RWPE2 (cell line): ENCODE data around the gene HPSE2.

Experiments used
- ATAC-seq: fragments of 200-7000 bp; cut with Tn5 transposase; 3 replicates; pipeline ENCODE4 v1.9.1; 2021; ENCODE audit warnings: low read depth
- DNase-seq: peaks from one replicate; pipeline ENCODE4 v3.0.0-alpha.2; 2020; ENCODE audit warnings: low spot score
- H3K27ac ChIP-seq: fragments of 450-650 bp; 2 replicates; pipeline ENCODE4 v1.5.1; 2017; ENCODE audit warnings: mild to moderate bottlenecking; ENCODE audit not compliant: poor library complexity, severe bottlenecking
- H3K27me3 ChIP-seq: fragments of 250-450 bp; sonication (Bioruptor Pico); 2 replicates; pipeline ENCODE4 v1.5.1; 2021; ENCODE audit warnings: mild to moderate bottlenecking, moderate library complexity; ENCODE audit not compliant: insufficient read depth, poor library complexity, severe bottlenecking
- H3K36me3 ChIP-seq: fragments of 250-450 bp; sonication (Bioruptor Pico); 2 replicates; pipeline ENCODE4 v1.5.1; 2020; ENCODE audit warnings: low read depth, mild to moderate bottlenecking, moderate library complexity
- H3K4me1 ChIP-seq: fragments of 250-450 bp; sonication (Bioruptor Pico); 2 replicates; pipeline ENCODE4 v1.5.1; 2021; ENCODE audit warnings: mild to moderate bottlenecking, moderate library complexity; ENCODE audit not compliant: insufficient read depth, poor library complexity, severe bottlenecking
- H3K4me3 ChIP-seq: fragments of 250-450 bp; sonication (Bioruptor Pico); 2 replicates; pipeline ENCODE4 v1.5.1; 2021; ENCODE audit warnings: mild to moderate bottlenecking, moderate library complexity; ENCODE audit not compliant: severe bottlenecking
- H3K9me3 ChIP-seq: fragments of 250-450 bp; sonication (Bioruptor Pico); 2 replicates; pipeline ENCODE4 v1.5.1; 2021; ENCODE audit warnings: mild to moderate bottlenecking, moderate library complexity; ENCODE audit not compliant: severe bottlenecking
- TF ChIP-seq, protein P1 (sequence below): fragments of 450-650 bp; IDR thresholded peaks from one replicate; pipeline ENCODE4 v1.5.1; 2017; ENCODE audit warnings: mild to moderate bottlenecking, moderate library complexity; ENCODE audit not compliant: poor library complexity, severe bottlenecking

Gene HPSE2

DNA sequence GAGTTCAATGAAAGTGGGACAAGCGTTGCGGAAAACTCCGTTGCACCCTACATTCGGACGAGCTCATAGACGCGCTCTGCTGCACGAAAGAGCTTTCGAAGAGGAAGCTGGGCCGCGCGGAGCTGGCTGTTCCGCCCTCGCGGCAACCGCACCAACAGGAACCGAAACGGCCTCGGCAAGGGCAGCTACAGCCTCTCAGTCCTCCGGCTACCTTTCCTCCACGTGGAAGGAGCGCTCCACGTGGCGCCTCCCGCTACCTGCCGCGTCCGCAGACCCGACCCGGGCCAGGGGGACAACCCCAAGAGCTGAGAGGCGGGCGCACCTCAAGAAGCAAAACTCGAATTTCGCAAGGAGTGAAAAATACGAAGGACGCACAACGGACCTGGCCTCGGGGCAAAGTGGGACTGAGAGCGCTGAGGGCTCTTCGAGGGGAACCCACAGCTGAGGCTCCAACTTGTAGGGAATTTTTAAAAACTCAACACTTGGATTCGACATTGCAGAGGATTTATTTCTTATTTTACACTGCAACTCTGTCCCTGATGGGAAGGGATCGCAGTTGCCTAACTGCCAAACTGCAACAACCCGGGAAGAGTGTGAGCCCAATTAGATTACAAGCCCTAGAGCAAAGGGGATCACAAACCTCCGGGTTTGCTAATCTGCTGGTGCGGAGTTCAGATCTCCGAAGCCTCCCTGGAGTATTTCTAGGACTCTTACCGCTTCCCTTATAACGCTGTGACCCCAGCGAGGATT, 1.4 kb downstream of the HPSE2 start:
- H3K4me3 ChIP-seq, result no peak overlapping the region
- H3K4me1 ChIP-seq, result no peaks in the 10 kb centered on the region
- ATAC-seq (peak; percentile 78), DNase-seq (no peak)
- peaks cover 90% of the 10 kb centered on the region for H3K27me3 ChIP-seq
- H3K27ac ChIP-seq, result no peak overlapping the region
- no peaks in the 10 kb centered on the region for H3K36me3 ChIP-seq
- H3K9me3 ChIP-seq, result no peaks in the 10 kb centered on the region
- TF ChIP-seq, protein P1, sequence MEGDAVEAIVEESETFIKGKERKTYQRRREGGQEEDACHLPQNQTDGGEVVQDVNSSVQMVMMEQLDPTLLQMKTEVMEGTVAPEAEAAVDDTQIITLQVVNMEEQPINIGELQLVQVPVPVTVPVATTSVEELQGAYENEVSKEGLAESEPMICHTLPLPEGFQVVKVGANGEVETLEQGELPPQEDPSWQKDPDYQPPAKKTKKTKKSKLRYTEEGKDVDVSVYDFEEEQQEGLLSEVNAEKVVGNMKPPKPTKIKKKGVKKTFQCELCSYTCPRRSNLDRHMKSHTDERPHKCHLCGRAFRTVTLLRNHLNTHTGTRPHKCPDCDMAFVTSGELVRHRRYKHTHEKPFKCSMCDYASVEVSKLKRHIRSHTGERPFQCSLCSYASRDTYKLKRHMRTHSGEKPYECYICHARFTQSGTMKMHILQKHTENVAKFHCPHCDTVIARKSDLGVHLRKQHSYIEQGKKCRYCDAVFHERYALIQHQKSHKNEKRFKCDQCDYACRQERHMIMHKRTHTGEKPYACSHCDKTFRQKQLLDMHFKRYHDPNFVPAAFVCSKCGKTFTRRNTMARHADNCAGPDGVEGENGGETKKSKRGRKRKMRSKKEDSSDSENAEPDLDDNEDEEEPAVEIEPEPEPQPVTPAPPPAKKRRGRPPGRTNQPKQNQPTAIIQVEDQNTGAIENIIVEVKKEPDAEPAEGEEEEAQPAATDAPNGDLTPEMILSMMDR, result no peak

DNA sequence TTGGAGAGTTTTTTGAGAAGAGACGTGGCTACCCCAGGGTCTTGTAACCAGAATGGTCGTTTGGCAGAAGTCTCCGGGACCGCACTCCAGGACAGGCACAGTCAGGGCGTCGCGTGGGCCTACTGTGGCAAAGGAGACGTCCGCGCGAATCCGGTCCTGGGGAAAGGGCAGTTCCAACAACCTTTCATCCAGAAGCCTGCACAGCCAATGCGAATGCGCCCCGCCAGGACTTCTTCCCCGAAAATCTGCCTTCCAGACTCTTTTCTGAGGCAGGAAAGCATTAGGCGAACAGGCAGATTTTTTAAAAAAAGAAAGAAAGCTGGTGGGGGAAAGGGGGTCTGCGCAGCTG, 2.0 kb downstream of the HPSE2 start:
- no peak for ATAC-seq
- Histone ChIP-seq H3K27me3 (peaks cover 96% of the 10 kb centered on the region), H3K27ac (no peak overlapping the region), H3K36me3 (no peaks in the 10 kb centered on the region), H3K4me1 (no peaks in the 10 kb centered on the region), H3K4me3 (no peak overlapping the region), H3K9me3 (no peaks in the 10 kb centered on the region)
- TF ChIP-seq, protein P1, result no peak
- DNase-seq, result no peak

DNA sequence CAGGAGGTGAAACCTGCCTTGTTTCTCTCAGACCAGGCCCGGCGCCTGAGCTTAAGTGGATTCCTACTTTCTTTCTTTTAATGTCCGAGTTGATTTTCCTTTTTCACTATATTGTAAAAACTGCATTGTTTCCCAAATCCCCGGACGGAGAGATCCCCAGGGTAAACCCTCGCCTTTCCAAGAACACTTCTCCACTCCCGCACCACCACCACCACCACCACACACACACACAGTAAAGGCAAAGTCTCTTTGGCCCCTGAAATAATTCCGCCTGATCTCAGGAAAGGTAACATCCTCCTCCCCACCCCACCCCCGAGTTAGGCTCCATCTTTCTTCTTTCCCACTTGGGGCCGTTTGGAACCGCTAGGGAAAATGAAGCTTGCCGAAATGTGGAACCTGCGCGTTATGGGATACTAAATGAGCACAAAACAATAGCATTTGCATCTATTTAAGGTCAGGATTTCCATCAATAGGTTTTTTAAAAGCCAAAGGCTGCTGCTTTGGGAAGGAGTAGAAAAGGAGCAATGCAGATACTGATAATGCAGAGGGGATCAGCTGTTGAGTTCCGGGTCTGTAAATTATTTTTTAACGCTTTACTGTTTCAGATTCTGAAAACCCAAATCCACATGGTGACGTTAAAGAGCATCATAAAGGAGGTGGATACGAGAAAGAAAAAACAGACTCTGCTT, 2.5 kb downstream of the HPSE2 start:
- no peak for ATAC-seq
- H3K27me3 ChIP-seq, result peaks cover 98% of the 10 kb centered on the region
- no peaks in the 10 kb centered on the region for H3K9me3 ChIP-seq
- H3K4me1 ChIP-seq, result no peaks in the 10 kb centered on the region
- no peaks in the 10 kb centered on the region for H3K36me3 ChIP-seq
- no peak overlapping the region for H3K27ac ChIP-seq
- no peak overlapping the region for H3K4me3 ChIP-seq
- TF ChIP-seq, protein P1, result no peak
- DNase-seq, result no peak

DNA sequence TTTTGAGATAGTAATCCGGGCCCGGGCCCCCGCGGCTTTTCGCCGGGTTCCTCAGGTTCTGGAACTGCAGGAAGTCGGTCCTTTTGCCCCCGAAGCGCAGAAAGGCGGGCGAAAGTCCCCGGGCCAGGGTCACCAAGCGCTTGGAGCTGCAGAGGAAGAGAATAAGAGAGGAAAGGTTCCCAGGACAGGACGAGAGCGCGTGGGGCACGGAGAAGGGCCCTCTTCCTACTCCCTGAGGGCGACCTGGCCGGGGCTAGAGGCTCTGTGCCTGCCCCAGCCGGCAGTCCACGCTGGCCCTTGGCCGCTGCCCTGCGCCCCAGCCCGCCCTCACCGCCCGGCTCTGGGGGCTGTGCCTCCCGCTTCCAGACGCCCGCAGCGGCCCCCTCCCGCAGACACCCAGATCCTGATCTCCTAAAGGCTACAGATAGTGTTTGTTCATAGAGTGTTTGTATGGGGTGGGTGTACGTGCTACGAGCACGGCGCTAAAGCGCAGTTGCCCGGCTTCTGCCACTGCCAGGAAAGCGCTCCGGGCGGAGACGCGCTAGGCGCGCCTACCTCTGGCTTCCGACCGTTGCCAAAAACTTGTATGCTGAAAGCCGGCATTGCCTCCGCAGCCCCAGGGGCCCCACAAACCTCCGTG, 3.2 kb downstream of the HPSE2 start:
- no peak overlapping the region for H3K4me3 ChIP-seq
- DNase-seq, result no peak
- no peaks in the 10 kb centered on the region for H3K4me1 ChIP-seq
- H3K36me3 ChIP-seq, result no peaks in the 10 kb centered on the region
- peaks cover 96% of the 10 kb centered on the region for H3K27me3 ChIP-seq
- no peak overlapping the region for H3K27ac ChIP-seq
- H3K9me3 ChIP-seq, result no peaks in the 10 kb centered on the region
- TF ChIP-seq, protein P1, result no peak
- ATAC-seq, result no peak
